Thyroid gland (tissue), 4 donors: ENCODE data around the gene BAD. TPM values are rescaled to one million over a fixed set of nuclear protein-coding genes. Genes with fewer than 3 reads are reported as not detected.
A peak's percentile ranks its signal among the peaks of the same experiment; 100 is the strongest.

Experiments used
- DNase-seq, 2 donors: peaks; one replicate each; pipeline ENCODE4 v3.0.0-alpha.2; 2019
- H3K27ac ChIP-seq, 3 donors: fragments of 200-600 bp; sonication (generic); 1 replicate in 2 of 3; 2 replicates in 1 of 3; pipeline ENCODE4 v1.5.1; 2016 to 2019; ENCODE audit warnings: mild to moderate bottlenecking in 1 of 3, moderate library complexity in 1 of 3
- H3K27me3 ChIP-seq: fragments of 200-600 bp; sonication (generic); one replicate; pipeline ENCODE4 v1.5.1; 2019
- H3K36me3 ChIP-seq, 2 donors: fragments of 200-600 bp; sonication (generic); one replicate each; pipeline ENCODE4 v1.5.1; 2016 to 2019
- H3K4me1 ChIP-seq, 2 donors: fragments of 200-600 bp; sonication (generic); one replicate each; pipeline ENCODE4 v1.5.1; 2017 to 2019
- H3K4me3 ChIP-seq, 3 donors: fragments of 200-600 bp; sonication (generic); replicated peaks in 1 of 3; 1 replicate in 2 of 3; 2 replicates in 1 of 3; pipeline ENCODE4 v1.5.1; 2016; ENCODE audit warnings: mild to moderate bottlenecking in 1 of 3
- H3K9me3 ChIP-seq: fragments of 200-600 bp; sonication (generic); one replicate; pipeline ENCODE4 v1.5.1; 2017
- CTCF ChIP-seq, 6 experiments: fragments of 200-600 bp in 3 of 6; fragments of 450-650 bp in 3 of 6; sonication (generic) in 3 of 6; IDR thresholded peaks; one replicate each; pipeline ENCODE4 v1.5.1; 2016 to 2019; ENCODE audit warnings: antibody characterized with exemption in 6 of 6, mild to moderate bottlenecking in 2 of 6, inconsistent platforms in 1 of 6, moderate library complexity in 1 of 6
- POLR2A ChIP-seq, 2 donors: fragments of 450-650 bp; IDR thresholded peaks; one replicate each; pipeline ENCODE4 v1.6.1; 2017; ENCODE audit warnings: antibody characterized with exemption in 2 of 2, mild to moderate bottlenecking in 2 of 2, moderate library complexity in 1 of 2
- WGBS, 2 donors: methylation state at CpG; one replicate each; pipeline ENCODE4 v1.1.5; 2017; 5-methylcytosine and 5-hydroxymethylcytosine counted together
- intact Hi-C: fragments of 100-400 bp; cut with DNase I; formaldehyde crosslinking; loops from one replicate; pipeline ENCODE4 v1.15.1; 2023
- total RNA-seq, 4 donors: library from RNA; depleted of rRNA; stranded (reverse); fragments of >200 nt; gene quantifications; one replicate each; pipeline ENCODE4 v1.2.3, GENCODE V29; 2016

BAD gene
- total RNA-seq, 4 donors from 2014 or later = 79.0 to 239 (median 148) TPM

GRCh38 chr11:64322925-64323260, 38.4 kb upstream of the BAD start:
- Histone ChIP-seq H3K27ac (peak overlapping the region in 2 of 3 donors; percentile 58 to 81), H3K4me3 (no peak overlapping the region), H3K4me1 (peaks cover 15 to 46% of the 10 kb centered on the region in 2 donors), H3K36me3 (no peaks in the 10 kb centered on the region), H3K27me3 (no peaks in the 10 kb centered on the region), H3K9me3 (no peaks in the 10 kb centered on the region)
- TF ChIP-seq CTCF (IDR thresholded peaks at IDR 0.05) (no peak), POLR2A (IDR thresholded peaks at IDR 0.05) (no peak)
- no peak for DNase-seq
- WGBS, 2 donors = 80 to 84% methylated on average over 6 to 7 of the region's 7 CpGs
- intact Hi-C loops = no loop called here

DNA sequence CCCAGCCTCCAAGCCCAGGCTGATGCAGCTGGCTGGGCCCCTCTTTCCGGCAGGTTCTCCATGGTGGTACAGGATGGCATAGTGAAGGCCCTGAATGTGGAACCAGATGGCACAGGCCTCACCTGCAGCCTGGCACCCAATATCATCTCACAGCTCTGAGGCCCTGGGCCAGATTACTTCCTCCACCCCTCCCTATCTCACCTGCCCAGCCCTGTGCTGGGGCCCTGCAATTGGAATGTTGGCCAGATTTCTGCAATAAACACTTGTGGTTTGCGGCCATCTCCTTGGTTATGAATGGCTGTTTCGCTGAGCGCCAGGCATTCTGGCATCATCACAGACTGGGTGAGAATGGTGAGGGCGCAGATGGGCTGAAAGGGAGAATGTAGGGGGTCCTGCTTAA, 37.1 kb upstream of the BAD start:
- Histone ChIP-seq H3K4me1 (peaks cover 15 to 48% of the 10 kb centered on the region in 2 donors), H3K36me3 (peaks cover 0 to under 1% of the 10 kb centered on the region in 2 donors), H3K9me3 (no peaks in the 10 kb centered on the region), H3K27ac (peak overlapping the region; percentile 58 to 86 (median 81)), H3K4me3 (no peak overlapping the region), H3K27me3 (no peaks in the 10 kb centered on the region)
- WGBS, 2 donors = 33 to 41% methylated on average over 5 of the region's 5 CpGs
- intact Hi-C loops = no loop called here
- peak; percentile 87 to 88 for DNase-seq
- no peak for TF ChIP-seq CTCF (IDR thresholded peaks at IDR 0.05)
- TF ChIP-seq POLR2A (IDR thresholded peaks at IDR 0.05) = no peak

DNA sequence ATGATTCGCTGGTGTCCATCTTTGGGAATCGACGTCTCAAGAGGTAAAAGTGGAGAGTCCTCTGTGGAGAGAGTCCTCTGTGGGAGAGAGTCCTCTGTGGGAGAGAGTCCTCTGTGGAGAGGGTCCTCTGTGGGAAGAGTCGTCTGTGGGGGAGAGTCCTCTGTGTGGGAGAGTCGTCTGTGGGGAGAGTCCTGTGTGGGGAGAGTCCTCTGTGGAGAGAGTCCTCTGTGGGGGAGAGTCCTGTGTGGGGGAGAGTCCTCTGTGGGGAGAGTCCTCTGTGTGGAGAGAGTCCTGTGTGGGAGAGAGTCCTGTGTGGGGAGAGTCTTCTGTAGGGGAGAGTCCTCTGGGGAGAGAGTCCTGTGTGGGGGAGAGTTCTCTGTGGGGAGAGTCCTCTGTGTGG, 36.6 kb upstream of the BAD start:
- Histone ChIP-seq H3K9me3 (no peaks in the 10 kb centered on the region), H3K4me3 (no peak overlapping the region), H3K36me3 (peaks cover 0 to 5% of the 10 kb centered on the region in 2 donors), H3K27me3 (no peaks in the 10 kb centered on the region), H3K27ac (peak overlapping the region; percentile 54 to 81 (median 72)), H3K4me1 (peaks cover 15 to 51% of the 10 kb centered on the region in 2 donors)
- 81 to 83% methylated on average over 5 of the region's 5 CpGs for WGBS, 2 donors
- intact Hi-C loops = no loop called here
- DNase-seq = no peak
- TF ChIP-seq CTCF (IDR thresholded peaks at IDR 0.05) = no peak
- no peak for TF ChIP-seq POLR2A (IDR thresholded peaks at IDR 0.05)

DNA sequence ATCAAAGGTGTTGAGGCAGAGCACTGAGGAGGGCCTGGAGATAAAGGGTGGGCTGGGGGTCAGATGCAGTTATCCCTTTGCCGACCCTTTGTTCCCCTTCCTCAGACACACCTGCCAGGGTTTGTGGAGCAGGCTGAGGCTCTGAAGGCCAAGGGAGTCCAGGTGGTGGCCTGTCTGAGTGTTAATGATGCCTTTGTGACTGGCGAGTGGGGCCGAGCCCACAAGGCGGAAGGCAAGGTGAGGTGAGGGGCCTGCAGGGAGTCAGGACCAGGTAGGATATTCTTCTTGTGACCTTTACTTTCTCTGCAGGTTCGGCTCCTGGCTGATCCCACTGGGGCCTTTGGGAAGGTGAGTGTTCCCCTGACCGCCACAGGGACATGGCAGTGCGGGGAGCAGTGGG, 36.1 kb upstream of the BAD start:
- WGBS, 2 donors = 89 to 96% methylated on average over 7 of the region's 7 CpGs
- TF ChIP-seq CTCF (IDR thresholded peaks at IDR 0.05) = no peak
- TF ChIP-seq POLR2A (IDR thresholded peaks at IDR 0.05) = no peak
- no peaks in the 10 kb centered on the region for H3K9me3 ChIP-seq
- H3K27me3 ChIP-seq = no peaks in the 10 kb centered on the region
- H3K27ac ChIP-seq = peak overlapping the region; percentile 54 to 81 (median 72)
- H3K4me3 ChIP-seq = no peak overlapping the region
- peaks cover 0 to 7% of the 10 kb centered on the region in 2 donors for H3K36me3 ChIP-seq
- intact Hi-C loops = no loop called here
- no peak for DNase-seq
- peaks cover 15 to 51% of the 10 kb centered on the region in 2 donors for H3K4me1 ChIP-seq

DNA sequence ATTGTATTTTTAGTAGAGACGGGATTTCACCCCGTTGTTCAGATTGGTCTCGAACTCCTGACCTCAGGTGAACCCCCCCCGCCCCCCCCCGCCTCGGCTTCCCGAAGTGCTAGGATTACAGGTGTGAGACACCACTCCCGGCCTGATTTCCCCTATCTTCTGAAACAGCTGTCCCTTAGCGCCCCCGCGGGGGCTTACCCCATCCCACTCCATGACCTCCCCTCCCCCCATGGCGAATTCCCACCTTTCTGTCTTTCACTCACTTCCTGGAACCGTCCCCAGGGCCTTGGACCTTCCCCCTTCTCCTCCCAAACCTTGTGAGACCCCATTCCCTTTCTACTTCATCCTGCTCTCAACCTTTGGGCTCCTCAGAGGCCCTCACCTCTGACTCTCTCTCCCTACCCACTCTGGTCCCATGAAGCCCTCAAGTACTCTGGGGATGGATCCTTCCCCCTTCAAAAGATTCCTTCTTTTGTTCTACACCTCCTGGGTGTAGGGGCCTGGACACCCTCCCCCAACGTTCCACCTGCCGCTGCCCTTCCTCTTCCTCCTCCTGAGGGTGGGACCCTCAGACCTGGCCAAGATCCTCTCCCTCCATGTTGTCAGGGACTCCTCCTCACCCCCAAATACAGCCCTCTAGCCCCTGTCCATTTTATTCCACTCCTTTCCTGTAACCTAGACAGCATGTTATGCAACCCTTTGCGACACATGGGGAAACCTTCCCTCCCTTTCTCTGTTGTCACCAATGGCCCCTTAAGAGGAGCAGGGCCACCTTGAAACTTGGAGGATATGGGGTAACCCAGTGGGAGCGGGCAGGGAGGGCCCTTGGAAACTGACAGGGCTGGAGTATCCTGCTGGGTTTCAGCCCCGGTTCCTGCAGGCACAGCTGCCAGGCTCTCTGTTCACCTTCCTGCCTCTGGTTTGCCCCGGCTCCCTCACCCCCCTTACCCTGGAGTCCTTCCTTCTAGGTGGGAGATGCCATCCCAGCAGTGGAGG, 34.6 kb upstream of the BAD start:
- Histone ChIP-seq H3K36me3 (peaks cover 11 to 22% of the 10 kb centered on the region in 2 donors), H3K27ac (peak overlapping the region; percentile 97 to 100 (median 99)), H3K4me1 (peaks cover 15 to 47% of the 10 kb centered on the region in 2 donors), H3K9me3 (no peaks in the 10 kb centered on the region), H3K4me3 (peak overlapping the region in 2 of 3 donors; percentile 68 to 95), H3K27me3 (no peaks in the 10 kb centered on the region)
- no peak for TF ChIP-seq POLR2A (IDR thresholded peaks at IDR 0.05)
- no peak for TF ChIP-seq CTCF (IDR thresholded peaks at IDR 0.05)
- intact Hi-C loops = no loop called here
- WGBS, 2 donors = 25 to 29% methylated on average over 16 to 19 of the region's 19 CpGs
- DNase-seq = peak in 1 of 2 donors; percentile 36
